Effector memory CD4-positive, alpha-beta T cell (primary cell): ENCODE data around the gene THAP3.

Experiments
- DNase-seq, 3 donors: peaks; one replicate each; pipeline ENCODE4 v3.0.0-alpha.2; 2020
- H3K27ac ChIP-seq: 2 replicates; pipeline ENCODE4 v1.7.0; 2013; ENCODE audit warnings: mild to moderate bottlenecking, low read length, moderate library complexity; ENCODE audit not compliant: insufficient read depth, poor library complexity, severe bottlenecking
- H3K27me3 ChIP-seq: replicated peaks from 2 replicates; pipeline ENCODE4 v1.7.0; 2013; ENCODE audit warnings: mild to moderate bottlenecking, low read length; ENCODE audit not compliant: insufficient read depth, control insufficient read depth, poor library complexity, severe bottlenecking
- H3K36me3 ChIP-seq: 2 replicates; pipeline ENCODE4 v1.7.0; 2013; ENCODE audit warnings: mild to moderate bottlenecking, low read length, moderate library complexity; ENCODE audit not compliant: control insufficient read depth, insufficient read depth
- H3K4me1 ChIP-seq: 2 replicates; pipeline ENCODE4 v1.7.0; 2013; ENCODE audit warnings: low read length, mild to moderate bottlenecking; ENCODE audit not compliant: control insufficient read depth, insufficient read depth, poor library complexity, severe bottlenecking
- H3K4me3 ChIP-seq: 2 replicates; pipeline ENCODE4 v1.7.0; 2013; ENCODE audit warnings: low read length, low read depth, mild to moderate bottlenecking; ENCODE audit not compliant: insufficient read depth, poor library complexity, severe bottlenecking
- H3K9me3 ChIP-seq: 2 replicates; pipeline ENCODE4 v1.7.0; 2013; ENCODE audit warnings: mild to moderate bottlenecking, low read length, moderate library complexity; ENCODE audit not compliant: control insufficient read depth

The THAP3 gene

GRCh38 chr1:6591644-6592043, 33.0 kb upstream of the THAP3 start:
- Histone ChIP-seq H3K36me3 (peaks cover 57% of the 10 kb centered on the region), H3K27ac (no peak overlapping the region), H3K27me3 (no peaks in the 10 kb centered on the region), H3K4me3 (no peak overlapping the region), H3K9me3 (no peaks in the 10 kb centered on the region), H3K4me1 (peaks cover 5% of the 10 kb centered on the region)
- DNase-seq = no peak

GRCh38 chr1:6592441-6592840, 32.2 kb upstream of the THAP3 start:
- DNase-seq = no peak
- H3K36me3 ChIP-seq = peaks cover 65% of the 10 kb centered on the region
- H3K9me3 ChIP-seq = no peaks in the 10 kb centered on the region
- no peaks in the 10 kb centered on the region for H3K27me3 ChIP-seq
- H3K4me3 ChIP-seq = no peak overlapping the region
- no peak overlapping the region for H3K27ac ChIP-seq
- peaks cover 8% of the 10 kb centered on the region for H3K4me1 ChIP-seq

GRCh38 chr1:6592865-6593593, 31.6 kb upstream of the THAP3 start:
- no peak for DNase-seq

GRCh38 chr1:6593810-6594209, 30.9 kb upstream of the THAP3 start:
- peaks cover 10% of the 10 kb centered on the region for H3K4me1 ChIP-seq
- H3K4me3 ChIP-seq = no peak overlapping the region
- H3K36me3 ChIP-seq = peaks cover 64% of the 10 kb centered on the region
- no peaks in the 10 kb centered on the region for H3K27me3 ChIP-seq
- no peak overlapping the region for H3K27ac ChIP-seq
- no peaks in the 10 kb centered on the region for H3K9me3 ChIP-seq
- no peak for DNase-seq

More at GRCh38 chr1:6592865-6593593, 31.6 kb upstream of the THAP3 start:
- H3K36me3 ChIP-seq = peaks cover 66% of the 10 kb centered on the region
- H3K4me3 ChIP-seq = no peak overlapping the region
- no peaks in the 10 kb centered on the region for H3K27me3 ChIP-seq
- H3K4me1 ChIP-seq = peaks cover 8% of the 10 kb centered on the region
- no peaks in the 10 kb centered on the region for H3K9me3 ChIP-seq
- no peak overlapping the region for H3K27ac ChIP-seq

- H3K4me3 ChIP-seq = no peak overlapping the region
- DNase-seq = no peak
Observed at GRCh38 chr1:6594977-6595740, 29.5 kb upstream of the THAP3 start.

GRCh38 chr1:6596351-6596750, 28.3 kb upstream of the THAP3 start:
- Histone ChIP-seq H3K4me1 (peaks cover 28% of the 10 kb centered on the region), H3K27me3 (no peaks in the 10 kb centered on the region), H3K36me3 (peaks cover 53% of the 10 kb centered on the region), H3K9me3 (no peaks in the 10 kb centered on the region), H3K4me3 (no peak overlapping the region), H3K27ac (no peak overlapping the region)
- no peak for DNase-seq

More at GRCh38 chr1:6594977-6595740, 29.5 kb upstream of the THAP3 start:
- Histone ChIP-seq H3K36me3 (peaks cover 54% of the 10 kb centered on the region), H3K27ac (no peak overlapping the region), H3K9me3 (no peaks in the 10 kb centered on the region), H3K27me3 (no peaks in the 10 kb centered on the region), H3K4me1 (peaks cover 20% of the 10 kb centered on the region)

- DNase-seq = no peak
- Histone ChIP-seq H3K4me3 (no peak overlapping the region), H3K27me3 (no peaks in the 10 kb centered on the region), H3K36me3 (peaks cover 53% of the 10 kb centered on the region), H3K27ac (no peak overlapping the region), H3K4me1 (peaks cover 25% of the 10 kb centered on the region), H3K9me3 (no peaks in the 10 kb centered on the region)
Observed at GRCh38 chr1:6596886-6597776, 27.5 kb upstream of the THAP3 start.

- H3K4me1 ChIP-seq = peaks cover 25% of the 10 kb centered on the region
- no peaks in the 10 kb centered on the region for H3K27me3 ChIP-seq
- no peak for DNase-seq
- H3K9me3 ChIP-seq = no peaks in the 10 kb centered on the region
- H3K27ac ChIP-seq = no peak overlapping the region
- H3K4me3 ChIP-seq = no peak overlapping the region
- H3K36me3 ChIP-seq = peaks cover 48% of the 10 kb centered on the region
Observed at GRCh38 chr1:6597777-6598131, 26.9 kb upstream of the THAP3 start.

- H3K27ac ChIP-seq = peak overlapping the region; percentile 50
- DNase-seq = peak; percentile 34 to 43 (median 35)
- H3K4me1 ChIP-seq = peaks cover 36% of the 10 kb centered on the region
- no peaks in the 10 kb centered on the region for H3K27me3 ChIP-seq
- peaks cover 33% of the 10 kb centered on the region for H3K36me3 ChIP-seq
- H3K9me3 ChIP-seq = no peaks in the 10 kb centered on the region
- H3K4me3 ChIP-seq = peak overlapping the region; percentile 48
Observed at GRCh38 chr1:6599141-6599975, 25.3 kb upstream of the THAP3 start.
